ENCODE measurements around the gene GLT8D2. TPM values are rescaled to one million over a fixed set of nuclear protein-coding genes. Genes with fewer than 3 reads are reported as not detected.
A peak's percentile ranks its signal among the peaks of the same experiment; 100 is the strongest.

GLT8D2 gene
- polyA plus RNA-seq, 1 of the 3 experiments (the other 2 are of a cell fraction) = 50.0 TPM

DNA sequence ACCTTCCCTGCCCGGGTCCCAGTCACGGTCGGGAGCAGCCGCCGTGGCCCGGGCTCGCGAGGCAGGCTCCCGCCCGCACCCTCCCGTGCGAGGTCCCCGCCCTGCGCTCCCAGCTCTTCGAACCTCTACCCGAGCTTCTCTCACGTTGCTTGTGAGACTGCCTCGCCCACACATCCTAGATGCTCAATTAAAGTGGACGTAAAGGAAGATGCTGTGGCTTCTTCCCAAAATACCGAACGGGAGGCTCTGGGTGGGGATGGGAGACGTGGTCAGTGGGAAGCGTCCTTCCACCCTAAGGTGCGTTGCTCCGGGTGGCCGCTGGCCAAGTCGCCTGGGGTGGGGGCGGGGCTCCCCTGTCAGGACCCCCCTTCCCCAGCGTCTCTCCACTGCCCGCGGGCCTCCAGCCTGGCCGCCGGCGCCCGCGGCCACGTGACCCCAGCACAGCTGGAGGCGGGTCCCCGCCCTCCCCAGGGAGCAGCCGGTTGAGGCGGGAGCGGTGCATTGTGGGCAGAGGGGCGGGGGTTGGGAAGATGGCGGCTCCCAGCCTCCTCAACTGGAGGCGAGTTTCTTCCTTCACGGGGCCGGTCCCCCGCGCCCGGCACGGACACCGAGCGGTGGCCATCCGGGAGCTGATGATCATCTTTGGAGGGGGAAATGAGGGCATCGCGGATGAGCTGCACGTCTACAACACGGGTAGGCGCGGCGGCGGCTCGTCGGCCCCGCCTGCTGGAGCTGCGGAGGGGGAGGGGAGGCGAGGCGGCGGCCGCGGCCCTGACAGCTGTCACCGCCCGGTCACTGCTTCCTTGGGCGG, 14.2 kb upstream of the GLT8D2 start, which contains the start of gene HCFC2:
Gene HCFC2, plus strand, starts transcription at position 501 of the 811 bp plus-strand sequence. Its CDS starts 30 bp downstream, at position 531.
- no peaks in the 10 kb centered on the region for H4K20me1 ChIP-seq (ENCODE audit: insufficient read depth)
- CTCF ChIA-PET = interaction anchor here (1.5 to 3.1 kb wide), 2 partner anchors 9 to 45 kb away, joined by 7 to 15 read pairs; no protein-coding TSS in a partner anchor
- peaks cover 4% of the 10 kb centered on the region for H3F3A ChIP-seq (replicated peaks; ENCODE audit: insufficient read depth)
- H3K36me3 ChIP-seq (replicated peaks in 1 of 2; ENCODE audit: control insufficient read depth in 1 of 2, insufficient read depth in 2 of 2, low read length in 1 of 2) = peaks cover 9 to 20% of the 10 kb centered on the region in 2 experiments
- H3K79me2 ChIP-seq (ENCODE audit: insufficient read depth) = peaks cover 29% of the 10 kb centered on the region
- peak within 1 kb of the TSS; percentile 100 for H3K4me2 ChIP-seq
- POLR2A ChIA-PET = interaction anchor here (0.7 to 3.1 kb wide), 5 partner anchors 8 to 223 kb away, joined by 3 to 27 read pairs (median 4); partner anchors contain the start of genes HSP90B1, NT5DC3 and TDG
- peak within 1 kb of the TSS; percentile 77 to 89 for H3K27ac ChIP-seq (ENCODE audit: low read depth in 2 of 2, low read length in 1 of 2)
- no peaks in the 10 kb centered on the region for H3K9me2 ChIP-seq
- 0% methylated on average over 8 of the region's 74 CpGs for WGBS (ENCODE audit: low lambda C conversion rate)
- H3K4me3 ChIP-seq (ENCODE audit: low read depth in 2 of 2, low read length in 1 of 2) = peak within 1 kb of the TSS; percentile 94 to 98
- peak within 1 kb of the TSS; percentile 74 for H3K9ac ChIP-seq
- peaks cover 6 to 13% of the 10 kb centered on the region in 2 experiments; a peak in 3 of 4 replicates for H3K4me1 ChIP-seq (ENCODE audit: control insufficient read depth in 1 of 2, insufficient read depth in 2 of 2, low read depth in 1 of 2, low read length in 1 of 2)
- H2AFZ ChIP-seq (ENCODE audit: low read depth) = peak within 1 kb of the TSS; percentile 96
- no peaks in the 10 kb centered on the region for H3K27me3 ChIP-seq (ENCODE audit: insufficient read depth)
- DNase-seq = peak; percentile 99
- H3K9me3 ChIP-seq = no peaks in the 10 kb centered on the region
- no peak for TF ChIP-seq FOXM1 (IDR thresholded peaks at IDR 0.05; ENCODE audit: low read depth)
- peak; percentile 43; the same call in 1 of the 2 replicates for TF ChIP-seq TCF12 (IDR thresholded peaks at IDR 0.05)
- 0 out of 2 replicates have a peak, but pooled peaks have one; percentile 19 for TF ChIP-seq TEAD4 (IDR thresholded peaks at IDR 0.05; ENCODE audit: borderline replicate concordance, insufficient read depth)
- TF ChIP-seq FOXJ3 (CRISPR knock-in tag; IDR thresholded peaks at IDR 0.05) = no peak; the same call in 1 of the 2 replicates
- TF ChIP-seq GATA2 (CRISPR knock-in tag; IDR thresholded peaks at IDR 0.05) = no peak
- TF ChIP-seq, protein P1, sequence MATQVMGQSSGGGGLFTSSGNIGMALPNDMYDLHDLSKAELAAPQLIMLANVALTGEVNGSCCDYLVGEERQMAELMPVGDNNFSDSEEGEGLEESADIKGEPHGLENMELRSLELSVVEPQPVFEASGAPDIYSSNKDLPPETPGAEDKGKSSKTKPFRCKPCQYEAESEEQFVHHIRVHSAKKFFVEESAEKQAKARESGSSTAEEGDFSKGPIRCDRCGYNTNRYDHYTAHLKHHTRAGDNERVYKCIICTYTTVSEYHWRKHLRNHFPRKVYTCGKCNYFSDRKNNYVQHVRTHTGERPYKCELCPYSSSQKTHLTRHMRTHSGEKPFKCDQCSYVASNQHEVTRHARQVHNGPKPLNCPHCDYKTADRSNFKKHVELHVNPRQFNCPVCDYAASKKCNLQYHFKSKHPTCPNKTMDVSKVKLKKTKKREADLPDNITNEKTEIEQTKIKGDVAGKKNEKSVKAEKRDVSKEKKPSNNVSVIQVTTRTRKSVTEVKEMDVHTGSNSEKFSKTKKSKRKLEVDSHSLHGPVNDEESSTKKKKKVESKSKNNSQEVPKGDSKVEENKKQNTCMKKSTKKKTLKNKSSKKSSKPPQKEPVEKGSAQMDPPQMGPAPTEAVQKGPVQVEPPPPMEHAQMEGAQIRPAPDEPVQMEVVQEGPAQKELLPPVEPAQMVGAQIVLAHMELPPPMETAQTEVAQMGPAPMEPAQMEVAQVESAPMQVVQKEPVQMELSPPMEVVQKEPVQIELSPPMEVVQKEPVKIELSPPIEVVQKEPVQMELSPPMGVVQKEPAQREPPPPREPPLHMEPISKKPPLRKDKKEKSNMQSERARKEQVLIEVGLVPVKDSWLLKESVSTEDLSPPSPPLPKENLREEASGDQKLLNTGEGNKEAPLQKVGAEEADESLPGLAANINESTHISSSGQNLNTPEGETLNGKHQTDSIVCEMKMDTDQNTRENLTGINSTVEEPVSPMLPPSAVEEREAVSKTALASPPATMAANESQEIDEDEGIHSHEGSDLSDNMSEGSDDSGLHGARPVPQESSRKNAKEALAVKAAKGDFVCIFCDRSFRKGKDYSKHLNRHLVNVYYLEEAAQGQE (IDR thresholded peaks at IDR 0.05; ENCODE audit: low read depth, low read length) = no peak
- TF ChIP-seq FOSL2 (IDR thresholded peaks at IDR 0.05; ENCODE audit: borderline replicate concordance, low read depth) = no peak
- no peak for TF ChIP-seq GABPA (IDR thresholded peaks at IDR 0.05; ENCODE audit: low read depth)
- peak; percentile 95 for TF ChIP-seq YY1 (IDR thresholded peaks at IDR 0.05; ENCODE audit: low read depth)
- TF ChIP-seq EP300 (IDR thresholded peaks at IDR 0.05; ENCODE audit: borderline replicate concordance in 1 of 2, low read depth in 1 of 2, low read length in 1 of 2) = peak; percentile 8 to 34; a peak in 2 of 4 replicates
- TF ChIP-seq, protein P2, sequence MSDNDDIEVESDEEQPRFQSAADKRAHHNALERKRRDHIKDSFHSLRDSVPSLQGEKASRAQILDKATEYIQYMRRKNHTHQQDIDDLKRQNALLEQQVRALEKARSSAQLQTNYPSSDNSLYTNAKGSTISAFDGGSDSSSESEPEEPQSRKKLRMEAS (IDR thresholded peaks at IDR 0.05; ENCODE audit: low read depth) = peak; percentile 91
- peak; percentile 93 for TF ChIP-seq MXI1 (IDR thresholded peaks at IDR 0.05; ENCODE audit: low read depth, low read length)
- TF ChIP-seq MEF2A (IDR thresholded peaks at IDR 0.05; ENCODE audit: borderline replicate concordance, low read depth) = no peak
- TF ChIP-seq CHD2 (IDR thresholded peaks at IDR 0.05; ENCODE audit: low read length, partially characterized antibody) = peak; percentile 62
- TF ChIP-seq, protein P3, sequence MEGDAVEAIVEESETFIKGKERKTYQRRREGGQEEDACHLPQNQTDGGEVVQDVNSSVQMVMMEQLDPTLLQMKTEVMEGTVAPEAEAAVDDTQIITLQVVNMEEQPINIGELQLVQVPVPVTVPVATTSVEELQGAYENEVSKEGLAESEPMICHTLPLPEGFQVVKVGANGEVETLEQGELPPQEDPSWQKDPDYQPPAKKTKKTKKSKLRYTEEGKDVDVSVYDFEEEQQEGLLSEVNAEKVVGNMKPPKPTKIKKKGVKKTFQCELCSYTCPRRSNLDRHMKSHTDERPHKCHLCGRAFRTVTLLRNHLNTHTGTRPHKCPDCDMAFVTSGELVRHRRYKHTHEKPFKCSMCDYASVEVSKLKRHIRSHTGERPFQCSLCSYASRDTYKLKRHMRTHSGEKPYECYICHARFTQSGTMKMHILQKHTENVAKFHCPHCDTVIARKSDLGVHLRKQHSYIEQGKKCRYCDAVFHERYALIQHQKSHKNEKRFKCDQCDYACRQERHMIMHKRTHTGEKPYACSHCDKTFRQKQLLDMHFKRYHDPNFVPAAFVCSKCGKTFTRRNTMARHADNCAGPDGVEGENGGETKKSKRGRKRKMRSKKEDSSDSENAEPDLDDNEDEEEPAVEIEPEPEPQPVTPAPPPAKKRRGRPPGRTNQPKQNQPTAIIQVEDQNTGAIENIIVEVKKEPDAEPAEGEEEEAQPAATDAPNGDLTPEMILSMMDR (IDR thresholded peaks at IDR 0.05) = no peak
- peak; percentile 65; the same call in 1 of the 2 replicates for TF ChIP-seq NFIC (IDR thresholded peaks at IDR 0.05; ENCODE audit: borderline replicate concordance)
- no peak for TF ChIP-seq JUND (IDR thresholded peaks at IDR 0.05)
- TF ChIP-seq SIN3A (IDR thresholded peaks at IDR 0.05; ENCODE audit: borderline replicate concordance, low read depth, low read length) = peak; percentile 47
- no peak for TF ChIP-seq NRF1 (IDR thresholded peaks at IDR 0.05; ENCODE audit: low read depth, low read length)
- TF ChIP-seq RAD21 (IDR thresholded peaks at IDR 0.05; ENCODE audit: low read length) = no peak
- TF ChIP-seq SMC3 (IDR thresholded peaks at IDR 0.05; ENCODE audit: low read depth, low read length) = no peak
- TF ChIP-seq POLR2AphosphoS5 (IDR thresholded peaks at IDR 0.05; ENCODE audit: low read depth, low read length) = no peak; the same call in 1 of the 2 replicates
- TF ChIP-seq RXRA (IDR thresholded peaks at IDR 0.05; ENCODE audit: borderline replicate concordance, low read depth) = no peak
- no peak for TF ChIP-seq EZH2phosphoT487 (IDR thresholded peaks at IDR 0.05; ENCODE audit: borderline replicate concordance, low read depth)
- TF ChIP-seq RCOR1 (IDR thresholded peaks at IDR 0.05; ENCODE audit: low read length) = peak; percentile 13; the same call in 1 of the 2 replicates
- TF ChIP-seq, protein P4, sequence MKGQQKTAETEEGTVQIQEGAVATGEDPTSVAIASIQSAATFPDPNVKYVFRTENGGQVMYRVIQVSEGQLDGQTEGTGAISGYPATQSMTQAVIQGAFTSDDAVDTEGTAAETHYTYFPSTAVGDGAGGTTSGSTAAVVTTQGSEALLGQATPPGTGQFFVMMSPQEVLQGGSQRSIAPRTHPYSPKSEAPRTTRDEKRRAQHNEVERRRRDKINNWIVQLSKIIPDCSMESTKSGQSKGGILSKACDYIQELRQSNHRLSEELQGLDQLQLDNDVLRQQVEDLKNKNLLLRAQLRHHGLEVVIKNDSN (IDR thresholded peaks at IDR 0.05; ENCODE audit: borderline replicate concordance, low read depth) = peak; percentile 98
- TF ChIP-seq TAF1 (IDR thresholded peaks at IDR 0.05; ENCODE audit: borderline replicate concordance, low read depth, low read length) = peak; percentile 51; the same call in 1 of the 2 replicates
- TF ChIP-seq ELF1 (IDR thresholded peaks at IDR 0.05) = no peak
